ENCODE data around the gene RNASEH2B.

- no peak for TF ChIP-seq CTCF (IDR thresholded peaks at IDR 0.05; ENCODE audit: low read length)
- no peak for TF ChIP-seq EZH2phosphoT487 (IDR thresholded peaks at IDR 0.05; ENCODE audit: low read length)
Measured at GRCh38 chr13:50979187-50979586, 69.6 kb downstream of the RNASEH2B start.

All from MM.1S (cell line).